Activated CD8-positive, alpha-beta memory T cell treated with anti-CD3 and anti-CD28 coated beads, Interleukin-2, amount 50 U/mL, for 4 hours (primary cell): Measurements from ENCODE around the gene AMHR2.

Experiments used
- DNase-seq: peaks from one replicate; pipeline ENCODE4 v3.0.0-alpha.2; 2020

The AMHR2 gene

DNA sequence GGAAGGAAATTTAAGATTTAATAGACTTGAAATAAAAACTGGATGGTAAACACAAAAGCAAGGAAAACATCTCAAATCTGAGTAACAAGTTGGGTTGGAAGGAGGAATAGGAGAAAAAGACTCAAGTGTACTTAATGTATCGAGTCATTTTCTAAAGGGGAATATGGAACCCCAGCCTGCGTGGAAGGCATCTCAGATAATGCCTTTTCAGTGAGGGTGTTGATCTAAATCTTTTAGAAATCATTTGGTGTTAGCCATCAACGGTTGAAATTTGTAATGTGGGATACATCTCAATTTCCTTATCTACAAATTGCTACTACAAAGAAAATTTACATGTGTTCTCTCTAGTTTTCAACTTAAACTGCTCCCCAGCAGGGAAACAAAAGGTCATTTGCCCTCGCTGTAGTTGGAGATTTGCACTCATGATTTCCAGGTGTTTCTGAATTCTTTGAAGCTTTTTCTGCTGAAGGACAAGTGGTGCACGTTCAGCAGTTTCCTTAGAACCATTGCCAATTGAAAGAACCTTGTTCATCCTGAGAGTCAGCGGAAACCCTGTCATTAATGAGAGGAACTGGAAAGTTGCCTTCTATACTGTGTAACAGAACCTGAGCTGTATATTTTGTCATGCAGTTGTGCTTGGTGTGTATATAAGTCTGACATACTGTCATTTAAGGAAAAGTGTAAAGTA lies 30.4 kb downstream of the AMHR2 start:
- DNase-seq: no peak

DNA sequence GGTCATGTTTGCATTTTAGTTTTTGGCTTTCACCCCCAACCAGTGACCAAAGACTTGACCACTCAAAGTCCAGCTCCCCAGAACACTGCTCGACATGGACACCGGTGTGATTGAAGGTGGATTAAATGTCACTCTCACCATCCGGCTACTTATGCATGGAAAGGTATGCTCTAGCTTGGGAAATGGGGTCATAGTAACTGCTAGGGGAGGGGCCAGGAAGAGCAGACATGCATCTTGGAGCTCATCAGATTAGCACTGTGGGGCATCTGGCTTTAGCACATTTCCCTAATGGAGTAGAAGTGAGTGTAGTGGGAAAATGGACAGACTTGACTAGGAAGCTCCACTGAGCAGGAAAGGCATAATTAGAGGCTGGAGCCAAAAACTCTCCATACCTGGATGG lies 31.1 kb downstream of the AMHR2 start:
- DNase-seq: no peak

DNA sequence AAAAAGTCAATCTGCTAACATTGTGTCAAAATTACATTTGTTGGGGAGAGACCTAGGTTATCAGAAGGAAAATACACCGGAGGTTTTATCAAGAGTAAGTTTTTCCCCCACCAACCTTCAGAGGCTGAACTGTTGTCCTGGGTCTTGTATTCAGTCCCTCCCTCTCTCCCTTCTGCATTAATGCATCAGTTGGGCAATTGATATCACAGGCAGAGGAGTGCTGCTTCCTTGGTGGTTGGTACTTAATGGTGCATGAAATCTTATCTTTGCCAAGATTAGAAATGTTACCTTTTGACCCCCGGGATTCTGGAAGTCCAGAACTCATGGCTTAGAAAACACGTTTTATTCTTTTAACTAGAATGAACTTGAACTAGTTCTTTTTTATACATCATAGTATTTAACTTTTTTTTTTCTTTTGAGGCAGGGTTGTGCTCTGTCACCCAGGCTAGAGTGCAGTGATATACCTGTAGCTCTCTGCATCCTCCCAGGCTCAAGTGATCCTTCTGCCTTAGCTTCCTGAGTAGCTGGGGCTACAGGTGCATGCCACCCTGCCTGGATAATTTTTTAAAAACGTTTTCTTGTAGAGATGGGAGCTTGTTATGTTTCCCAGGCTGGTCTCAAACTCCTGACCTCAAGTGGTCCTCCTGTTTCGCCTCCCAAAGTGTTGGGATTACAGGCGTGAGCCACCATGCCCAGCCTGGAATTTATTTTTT lies 33.2 kb downstream of the AMHR2 start:
- no peak for DNase-seq

DNA sequence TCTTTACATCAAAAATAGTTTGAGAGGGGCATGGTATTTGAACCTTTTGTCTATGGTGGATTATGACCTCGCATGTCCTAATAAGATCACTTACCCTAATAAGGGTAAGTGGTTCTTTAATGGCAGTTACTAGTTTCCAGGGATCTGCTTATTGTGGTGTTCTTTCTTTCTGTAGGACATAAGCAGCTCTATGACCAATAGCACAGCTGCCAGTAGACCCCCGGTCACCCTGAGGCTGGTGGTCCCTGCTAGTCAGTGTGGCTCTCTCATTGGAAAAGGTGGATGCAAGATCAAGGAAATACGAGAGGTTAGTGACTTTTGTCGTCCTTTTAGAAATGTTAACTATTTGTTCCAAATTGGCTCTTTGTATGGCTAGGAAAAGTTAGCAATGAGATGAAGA lies 35.4 kb downstream of the AMHR2 start:
- DNase-seq: no peak

DNA sequence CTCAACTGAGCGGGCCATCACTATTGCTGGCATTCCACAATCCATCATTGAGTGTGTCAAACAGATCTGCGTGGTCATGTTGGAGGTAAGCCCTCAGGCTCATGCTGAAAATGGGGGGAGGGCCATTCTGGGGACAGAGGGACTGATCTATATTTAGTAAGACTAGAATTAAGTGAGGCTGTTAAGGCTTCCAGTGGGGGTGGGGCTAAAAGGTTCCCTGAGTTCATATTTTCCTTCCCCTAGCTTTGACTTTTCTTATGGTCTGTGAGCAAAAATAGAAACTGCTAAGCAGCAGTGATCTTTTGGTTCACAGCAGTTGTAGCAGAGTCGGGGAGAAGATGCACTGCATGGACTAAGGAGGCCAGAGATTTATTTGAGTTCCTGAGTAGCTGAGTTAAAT lies 37.4 kb downstream of the AMHR2 start:
- no peak for DNase-seq

GRCh38 chr12:53461591-53461990 lies 37.9 kb downstream of the AMHR2 start:
- no peak for DNase-seq

DNA sequence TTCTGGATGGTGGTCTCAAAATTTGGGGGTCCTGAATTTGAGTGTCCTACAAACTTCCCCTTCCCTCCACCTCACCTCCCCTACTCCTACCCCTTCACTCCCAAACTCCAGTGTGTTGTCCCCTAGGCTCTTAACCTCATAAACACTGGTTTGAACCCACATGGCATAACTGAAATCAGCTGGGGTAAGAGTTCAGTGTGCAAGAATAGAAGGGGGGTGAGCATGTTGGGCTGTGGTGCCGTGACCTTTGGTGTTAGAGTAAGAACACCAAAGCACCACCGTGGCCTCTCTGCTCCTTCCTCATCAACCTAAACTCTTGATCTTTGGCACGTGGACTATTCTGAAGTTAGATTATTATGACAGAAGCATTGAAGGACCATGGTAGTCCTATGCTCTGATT lies 39.3 kb downstream of the AMHR2 start:
- DNase-seq: no peak

GRCh38 chr12:53463802-53464560 lies 40.3 kb downstream of the AMHR2 start:
- no peak for DNase-seq

GRCh38 chr12:53464685-53465418 lies 41.2 kb downstream of the AMHR2 start:
- no peak for DNase-seq

DNA sequence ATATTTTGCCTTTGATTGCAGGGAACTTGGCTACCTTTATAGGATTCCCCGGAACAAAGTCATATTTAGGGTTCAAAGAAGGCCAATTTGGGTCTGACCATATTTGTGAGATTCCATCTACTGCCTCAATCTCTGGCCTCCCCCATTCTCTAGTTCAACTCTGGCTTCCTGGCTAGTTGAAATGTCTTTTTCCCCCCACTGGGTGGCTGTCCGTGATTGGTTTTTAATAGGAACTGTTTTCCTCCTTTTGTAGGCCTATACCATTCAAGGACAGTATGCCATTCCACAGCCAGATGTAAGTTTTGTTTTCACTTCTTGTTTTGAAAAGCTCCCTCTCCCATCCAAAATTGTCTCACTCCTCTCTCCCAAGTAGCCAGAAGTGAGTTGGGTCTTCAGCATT lies 42.0 kb downstream of the AMHR2 start:
- no peak for DNase-seq

- no peak for DNase-seq
Observed at GRCh38 chr12:53466640-53467039, 43.0 kb downstream of the AMHR2 start.

GRCh38 chr12:53467082-53467481 lies 43.4 kb downstream of the AMHR2 start:
- DNase-seq: no peak

DNA sequence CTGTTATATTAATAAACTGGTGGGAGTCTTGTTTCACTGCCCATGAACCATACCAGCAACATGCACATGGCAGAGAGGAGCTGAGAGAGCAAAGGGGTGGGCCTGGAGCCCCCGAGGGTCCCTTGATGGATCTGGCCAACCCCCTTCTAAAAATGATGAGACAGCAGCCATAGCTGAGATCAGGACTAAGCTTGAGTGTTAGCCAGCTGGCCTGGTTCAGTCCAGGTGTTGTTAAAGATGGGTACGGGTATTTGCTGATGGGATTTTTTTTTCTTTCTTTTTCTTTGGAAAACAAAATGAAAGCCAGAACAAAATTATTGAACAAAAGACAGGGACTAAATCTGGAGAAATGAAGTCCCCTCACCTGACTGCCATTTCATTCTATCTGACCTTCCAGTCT lies 44.2 kb downstream of the AMHR2 start:
- DNase-seq: no peak

- DNase-seq: no peak
Observed at GRCh38 chr12:53468282-53468681, 44.6 kb downstream of the AMHR2 start.

- no peak for DNase-seq
Observed at GRCh38 chr12:53472056-53472582, 48.5 kb downstream of the AMHR2 start.

DNA sequence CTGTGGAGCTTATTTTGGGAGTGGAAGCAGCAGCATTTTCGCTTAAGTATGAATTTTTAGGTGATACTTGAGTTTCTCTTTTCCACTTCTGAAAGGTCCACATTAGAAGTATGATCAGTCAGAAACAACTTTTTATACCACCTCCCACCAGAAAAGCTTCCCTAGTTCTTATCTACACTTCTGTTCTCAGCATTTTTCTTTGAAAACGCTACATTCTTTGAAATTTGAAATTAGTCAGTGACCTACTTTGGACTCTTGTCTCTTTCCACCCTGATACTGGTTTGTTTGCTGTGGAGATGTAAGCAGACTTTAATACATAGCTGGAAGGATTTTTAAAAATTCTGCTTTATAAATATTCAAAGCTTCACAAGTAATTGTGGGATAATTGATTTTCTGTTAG lies 50.4 kb downstream of the AMHR2 start:
- DNase-seq: no peak

DNA sequence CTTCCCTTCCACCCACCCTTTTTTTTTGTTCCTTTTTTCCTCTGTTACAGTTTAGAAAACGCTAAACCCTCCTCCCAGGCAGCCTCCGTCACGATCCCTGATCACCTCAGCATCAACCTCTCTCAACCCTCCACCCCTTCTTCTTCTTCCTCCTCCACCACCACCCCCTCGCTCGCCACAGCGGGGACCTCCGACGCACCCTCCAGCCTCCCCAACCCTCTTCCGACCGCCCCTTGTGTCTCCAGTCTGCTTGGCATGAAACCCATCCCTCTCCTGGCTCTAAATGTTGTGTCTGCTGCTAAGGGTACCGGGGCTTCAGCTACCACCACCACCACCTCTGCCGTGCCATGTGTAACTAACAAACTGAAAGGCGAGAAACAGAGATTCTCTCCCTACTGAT lies 51.2 kb downstream of the AMHR2 start:
- no peak for DNase-seq

DNA sequence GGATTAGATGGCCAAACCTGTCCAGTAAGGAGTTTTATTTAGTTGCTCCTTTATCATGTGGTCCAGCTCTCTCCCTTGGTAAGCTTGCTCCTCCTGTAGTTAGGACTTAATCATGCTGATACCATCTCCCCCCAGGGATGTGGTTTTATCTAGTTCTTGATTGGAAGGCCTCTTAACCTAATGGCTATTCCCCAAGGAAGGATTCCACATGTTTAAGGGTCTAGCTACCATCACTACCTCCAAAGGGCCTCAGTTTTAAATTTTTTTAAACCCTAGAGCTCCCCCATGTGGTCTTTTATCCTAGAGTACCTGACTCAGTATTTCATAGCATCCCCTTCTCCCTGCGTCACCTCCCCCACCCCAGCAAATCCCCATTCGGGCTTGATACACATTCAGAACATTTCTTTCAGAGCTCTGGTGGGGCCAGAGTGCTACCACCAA lies 53.1 kb downstream of the AMHR2 start:
- DNase-seq: no peak

DNA sequence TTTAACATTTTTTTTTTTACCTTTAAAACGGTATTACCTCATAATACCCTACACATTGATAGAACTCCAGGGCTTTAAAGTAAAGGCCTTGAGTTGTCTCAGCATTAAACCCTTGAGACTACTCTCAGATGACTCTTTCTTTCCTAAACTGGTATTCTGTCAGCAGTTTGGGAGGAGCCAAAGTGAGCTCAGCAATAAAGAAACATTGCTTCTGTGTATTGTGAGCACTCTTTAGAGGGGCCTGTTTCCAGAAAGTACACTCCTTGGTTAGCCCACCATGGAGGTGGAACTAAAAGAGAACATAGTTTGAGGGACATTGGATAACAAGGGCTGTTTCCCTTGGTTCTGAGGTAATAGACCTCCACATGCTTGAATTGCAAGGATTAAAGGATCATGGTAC lies 55.2 kb downstream of the AMHR2 start:
- DNase-seq: no peak

GRCh38 chr12:53479331-53479730 lies 55.7 kb downstream of the AMHR2 start:
- no peak for DNase-seq

DNA sequence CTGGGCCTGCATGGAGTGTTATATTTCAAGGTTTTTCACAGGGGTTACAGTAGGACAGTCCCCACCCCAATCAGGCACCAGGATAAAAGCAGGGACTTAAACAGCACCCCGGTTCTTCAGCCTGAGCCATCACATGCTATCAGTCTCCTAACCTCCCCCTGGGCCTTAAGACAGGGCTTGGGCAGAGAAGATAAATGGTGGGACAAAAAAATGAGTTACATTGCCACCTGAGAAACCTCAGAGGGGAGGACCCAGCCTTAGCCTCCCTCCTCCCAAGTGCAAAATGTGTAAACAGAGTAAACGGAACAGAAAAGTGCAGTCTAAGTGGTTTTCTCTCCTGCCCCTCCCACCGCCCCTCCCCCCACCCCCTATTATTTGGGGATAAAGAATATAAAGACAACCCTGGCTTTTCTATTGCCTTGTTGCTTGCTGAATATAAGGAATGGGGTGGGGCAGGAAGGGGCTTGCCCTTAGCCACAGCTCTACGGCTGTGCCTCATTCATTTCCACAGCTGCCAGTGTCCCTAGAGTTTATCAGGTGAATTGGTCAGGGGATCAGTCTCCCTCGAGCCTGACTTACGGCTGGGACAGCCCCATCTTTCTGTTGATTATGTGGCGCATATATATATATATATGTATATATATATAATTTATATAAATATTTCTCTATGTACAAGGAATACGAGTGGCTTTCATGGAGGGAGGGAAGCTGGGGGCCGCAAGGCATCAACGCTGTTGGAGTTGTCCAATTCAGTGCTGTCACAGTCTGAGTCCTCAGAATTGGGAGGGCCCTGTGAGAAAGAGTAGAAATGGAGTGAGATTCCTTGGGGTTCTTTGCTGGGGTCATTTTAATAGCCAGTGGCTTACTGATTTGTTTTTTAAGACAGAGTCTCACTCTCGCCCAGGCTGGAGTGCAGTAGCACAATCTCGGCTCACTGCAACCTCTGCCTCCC lies 57.1 kb downstream of the AMHR2 start:
- no peak for DNase-seq
